ENCODE results near the gene RNF123.

- TF ChIP-seq CTCF (IDR thresholded peaks at IDR 0.05) (no peak), POLR2A (IDR thresholded peaks at IDR 0.05) (no peak)
These were observed 44.7 kb upstream of the RNF123 start for GRCh38 chr3:49644684-49645083.

All from right lobe of liver (tissue), 4 donors.